ENCODE results near the gene VWA5B2.

GRCh38 chr3:184231671-184232070, 2.3 kb downstream of the VWA5B2 start:
- TF ChIP-seq, protein P1, sequence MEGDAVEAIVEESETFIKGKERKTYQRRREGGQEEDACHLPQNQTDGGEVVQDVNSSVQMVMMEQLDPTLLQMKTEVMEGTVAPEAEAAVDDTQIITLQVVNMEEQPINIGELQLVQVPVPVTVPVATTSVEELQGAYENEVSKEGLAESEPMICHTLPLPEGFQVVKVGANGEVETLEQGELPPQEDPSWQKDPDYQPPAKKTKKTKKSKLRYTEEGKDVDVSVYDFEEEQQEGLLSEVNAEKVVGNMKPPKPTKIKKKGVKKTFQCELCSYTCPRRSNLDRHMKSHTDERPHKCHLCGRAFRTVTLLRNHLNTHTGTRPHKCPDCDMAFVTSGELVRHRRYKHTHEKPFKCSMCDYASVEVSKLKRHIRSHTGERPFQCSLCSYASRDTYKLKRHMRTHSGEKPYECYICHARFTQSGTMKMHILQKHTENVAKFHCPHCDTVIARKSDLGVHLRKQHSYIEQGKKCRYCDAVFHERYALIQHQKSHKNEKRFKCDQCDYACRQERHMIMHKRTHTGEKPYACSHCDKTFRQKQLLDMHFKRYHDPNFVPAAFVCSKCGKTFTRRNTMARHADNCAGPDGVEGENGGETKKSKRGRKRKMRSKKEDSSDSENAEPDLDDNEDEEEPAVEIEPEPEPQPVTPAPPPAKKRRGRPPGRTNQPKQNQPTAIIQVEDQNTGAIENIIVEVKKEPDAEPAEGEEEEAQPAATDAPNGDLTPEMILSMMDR (IDR thresholded peaks at IDR 0.05; ENCODE audit: low read depth, low read length) = no peak
- TF ChIP-seq, protein P2, sequence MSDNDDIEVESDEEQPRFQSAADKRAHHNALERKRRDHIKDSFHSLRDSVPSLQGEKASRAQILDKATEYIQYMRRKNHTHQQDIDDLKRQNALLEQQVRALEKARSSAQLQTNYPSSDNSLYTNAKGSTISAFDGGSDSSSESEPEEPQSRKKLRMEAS (IDR thresholded peaks at IDR 0.05; ENCODE audit: low read depth, low read length) = no peak
- TF ChIP-seq POLR2A (IDR thresholded peaks at IDR 0.05; ENCODE audit: extremely low read depth, insufficient read length) = no peak
- TF ChIP-seq MYC (IDR thresholded peaks at IDR 0.05; ENCODE audit: low read depth, low read length) = no peak
